GM19035 (cell line): ENCODE data around the gene ACTL8.

Experiments used
- ATAC-seq: cut with Tn5 transposase; IDR thresholded peaks from one replicate; pipeline ENCODE4 v1.9.1; 2021; ENCODE audit not compliant: unreplicated experiment

Gene ACTL8

GRCh38 chr1:17768651-17769241 is 13.6 kb downstream of the ACTL8 start:
- no peak for ATAC-seq

GRCh38 chr1:17770983-17771382 is 15.8 kb downstream of the ACTL8 start:
- no peak for ATAC-seq

DNA sequence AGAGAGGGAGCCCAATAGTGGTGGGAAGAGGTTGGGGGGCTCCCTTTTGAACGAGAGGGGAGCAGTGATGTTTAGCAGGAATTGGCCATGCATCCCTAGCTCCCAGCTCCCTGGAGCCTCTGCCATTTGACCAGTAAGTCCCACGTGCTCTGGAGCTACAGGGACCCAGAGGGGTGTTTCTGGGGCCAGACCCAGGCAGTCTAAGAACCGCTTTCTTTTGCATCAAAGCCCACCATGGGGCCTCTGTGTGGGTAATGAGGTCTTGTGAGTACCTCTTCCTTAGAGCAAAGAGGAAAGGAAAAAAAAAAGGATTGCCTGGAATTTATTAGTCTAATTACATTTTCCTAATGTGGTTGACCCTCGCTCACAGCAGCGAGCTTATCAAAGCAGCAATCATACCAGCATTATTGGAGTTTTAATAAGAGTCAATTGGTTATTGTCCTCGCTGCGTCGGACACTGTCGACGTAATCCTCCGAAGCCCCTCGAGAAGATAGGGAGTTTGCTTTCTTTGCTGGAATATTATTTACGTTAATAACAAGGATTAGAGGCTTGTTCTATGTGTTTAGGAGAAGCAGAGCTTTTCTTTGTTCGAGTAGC is 17.6 kb downstream of the ACTL8 start:
- ATAC-seq, result no peak

GRCh38 chr1:17773591-17774326 is 18.6 kb downstream of the ACTL8 start:
- ATAC-seq, result no peak

DNA sequence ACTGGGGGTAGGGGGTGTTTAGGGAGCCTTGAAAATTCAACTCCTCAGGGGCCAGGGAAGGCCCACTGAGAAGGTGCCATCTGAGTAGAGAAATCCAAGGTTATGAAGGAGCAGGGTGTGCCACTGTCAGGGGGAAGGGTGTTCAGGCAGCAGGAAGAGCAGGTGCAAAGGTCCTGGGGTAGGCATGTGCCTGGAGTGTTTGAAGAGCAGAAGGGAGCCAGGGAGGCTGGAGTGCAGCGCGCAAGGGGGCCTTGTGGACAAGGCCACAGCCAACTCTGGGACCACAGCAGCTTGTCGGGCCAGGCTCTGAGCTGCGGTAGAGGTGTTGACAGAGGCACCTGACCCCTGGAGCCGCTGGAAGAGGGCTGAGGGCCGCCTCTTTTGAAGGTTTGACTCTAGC is 19.3 kb downstream of the ACTL8 start:
- no peak for ATAC-seq

GRCh38 chr1:17775796-17776195 is 20.7 kb downstream of the ACTL8 start:
- no peak for ATAC-seq

- no peak for ATAC-seq
These were observed 21.3 kb downstream of the ACTL8 start for GRCh38 chr1:17776426-17776825.

GRCh38 chr1:17777330-17777729 is 22.2 kb downstream of the ACTL8 start:
- ATAC-seq, result no peak

DNA sequence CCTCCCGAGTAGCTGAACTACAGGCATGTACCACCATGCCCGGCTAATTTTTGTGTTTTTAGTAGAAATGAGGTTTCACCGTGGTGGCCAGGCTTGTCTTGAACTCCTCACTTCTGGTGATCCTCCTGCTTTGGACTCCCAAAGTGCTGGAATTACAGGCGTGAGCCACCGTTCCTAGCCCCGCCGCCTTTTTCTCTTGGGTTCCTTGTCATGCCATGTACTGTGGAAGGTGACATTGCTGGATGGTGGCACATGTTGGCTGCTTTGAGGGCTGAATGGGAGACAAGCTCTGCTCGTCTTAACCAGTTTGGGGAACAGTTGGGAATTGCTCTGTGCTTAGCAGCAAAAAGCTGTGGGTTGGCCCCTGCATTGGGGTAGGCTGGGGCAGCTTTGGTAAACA is 22.7 kb downstream of the ACTL8 start:
- no peak for ATAC-seq

DNA sequence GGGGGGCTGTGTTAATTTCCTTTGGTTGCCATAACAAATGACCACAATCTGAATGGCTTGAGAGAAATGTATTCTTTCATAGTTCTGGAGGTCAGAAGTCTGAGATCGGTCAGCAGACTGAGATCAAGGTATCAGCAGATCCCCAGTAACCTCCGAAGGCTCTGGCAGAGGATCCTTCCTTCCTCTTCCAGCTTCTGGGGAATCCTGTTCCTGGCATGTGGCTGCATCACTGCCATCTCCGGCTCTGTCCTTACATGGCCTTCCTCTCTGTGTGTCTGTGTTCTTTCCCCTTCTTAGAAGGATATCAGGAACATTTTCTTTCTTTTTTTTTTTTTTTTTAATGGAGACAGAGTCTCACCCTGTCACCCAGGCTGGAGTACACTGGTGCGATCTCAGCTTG is 25.8 kb downstream of the ACTL8 start:
- ATAC-seq, result no peak

DNA sequence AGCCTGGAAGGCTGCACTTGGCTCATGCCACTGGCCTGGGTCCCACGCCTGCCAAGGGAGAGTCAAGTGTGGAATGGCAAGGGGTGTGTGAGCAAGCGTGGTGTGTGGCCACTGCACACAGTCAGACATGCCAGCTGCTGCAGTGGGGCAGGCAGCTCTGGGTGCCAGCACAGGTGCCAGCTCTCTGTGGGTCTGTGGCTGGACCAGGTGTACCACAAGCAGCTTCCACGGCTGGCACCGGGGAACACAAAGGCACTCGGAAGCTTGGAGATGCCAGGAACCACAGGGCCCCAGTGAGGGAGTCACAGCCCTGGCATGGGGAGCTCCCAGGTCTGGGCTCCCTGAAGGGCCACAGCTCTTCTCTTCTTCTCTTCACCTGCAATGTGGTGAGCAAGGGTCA is 34.8 kb downstream of the ACTL8 start:
- no peak for ATAC-seq

DNA sequence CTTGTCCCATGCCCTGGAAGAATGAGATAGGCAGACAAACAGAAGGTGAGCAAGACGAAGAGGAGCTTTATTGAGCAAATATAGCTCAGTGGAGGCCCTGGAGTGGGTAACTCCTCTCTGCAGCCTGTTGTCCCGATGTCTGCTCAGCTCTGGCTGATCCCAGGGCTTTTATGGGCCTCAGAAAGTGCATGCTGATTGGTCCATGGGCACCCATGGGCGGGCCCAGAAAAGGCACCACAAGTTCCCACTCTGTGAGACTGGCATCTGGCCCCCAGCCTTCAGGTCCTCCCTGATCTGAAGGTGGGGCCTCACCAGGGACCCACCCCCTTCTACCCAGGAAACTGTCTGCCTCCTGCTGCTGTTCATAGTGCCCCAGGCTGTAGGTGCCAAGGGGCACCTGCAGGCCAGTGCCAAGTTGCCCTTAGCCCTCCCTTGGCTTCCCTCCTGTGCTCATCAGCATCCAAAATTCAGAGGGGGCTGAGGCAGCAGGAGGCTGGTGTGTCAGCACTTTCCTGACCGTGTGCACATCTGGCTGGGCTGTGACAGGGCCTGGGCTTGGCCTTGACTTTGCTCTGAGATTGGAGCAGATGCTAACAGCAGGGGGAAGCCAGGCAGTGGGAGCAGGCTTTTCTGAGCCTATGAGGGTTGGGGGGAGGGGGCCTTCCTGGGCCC is 35.4 kb downstream of the ACTL8 start:
- ATAC-seq, result no peak

- no peak for ATAC-seq
These were observed 35.9 kb downstream of the ACTL8 start for GRCh38 chr1:17791055-17791390.

GRCh38 chr1:17791480-17791879 is 36.3 kb downstream of the ACTL8 start:
- ATAC-seq, result no peak

DNA sequence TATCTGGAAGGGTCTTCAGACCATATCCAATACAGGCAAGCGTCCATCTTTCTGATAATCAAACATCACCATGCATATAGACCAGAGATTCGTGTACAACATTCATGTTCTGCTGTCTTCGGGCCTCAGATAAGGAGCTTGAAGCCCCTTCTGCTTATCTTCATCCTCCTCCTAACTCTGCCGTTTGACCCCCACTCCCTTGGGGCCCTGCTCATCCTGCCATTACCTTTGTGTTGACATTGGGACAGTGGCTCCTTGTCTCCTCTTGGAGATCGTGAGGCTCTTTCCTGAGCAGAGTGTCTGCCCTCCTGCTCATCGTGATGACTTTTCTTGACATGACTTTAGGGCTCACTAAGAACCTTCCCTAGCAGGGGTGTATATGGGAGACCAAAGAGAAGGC is 37.3 kb downstream of the ACTL8 start:
- no peak for ATAC-seq

DNA sequence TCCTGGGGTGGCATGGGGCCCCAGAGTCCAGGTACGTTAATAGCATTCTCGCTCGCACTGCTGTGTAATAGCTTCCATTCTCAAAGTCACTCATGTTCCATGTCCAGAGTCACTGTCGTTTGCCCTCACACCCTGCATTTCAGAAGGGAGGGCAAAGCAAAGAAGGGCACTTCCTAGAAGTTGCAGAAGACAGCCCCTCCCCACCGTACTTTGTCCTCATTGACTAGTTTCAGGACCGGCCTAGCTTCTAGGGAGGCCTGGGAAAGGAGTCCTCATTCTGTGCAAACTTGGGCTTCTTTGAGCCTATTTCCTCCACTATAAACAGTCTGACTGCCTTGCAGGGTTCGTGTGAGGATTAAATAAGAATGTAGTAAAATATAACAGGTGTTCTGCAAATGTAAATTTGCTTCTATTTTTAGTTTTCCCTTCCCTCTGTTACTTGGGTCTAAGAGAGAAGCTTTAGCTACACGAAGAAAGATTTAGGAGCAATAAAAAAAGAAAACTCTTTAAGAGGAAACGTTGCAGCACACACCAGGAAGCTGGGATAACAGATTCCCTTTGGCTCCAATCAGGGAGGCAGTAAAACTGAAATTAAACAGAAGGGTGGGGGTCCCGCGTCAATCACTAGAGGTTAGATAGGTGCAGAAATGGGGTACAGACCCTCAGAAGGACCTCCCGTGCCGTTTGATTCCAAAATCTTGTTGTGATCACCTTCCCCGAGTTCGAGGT is 40.1 kb downstream of the ACTL8 start:
- ATAC-seq, result no peak

DNA sequence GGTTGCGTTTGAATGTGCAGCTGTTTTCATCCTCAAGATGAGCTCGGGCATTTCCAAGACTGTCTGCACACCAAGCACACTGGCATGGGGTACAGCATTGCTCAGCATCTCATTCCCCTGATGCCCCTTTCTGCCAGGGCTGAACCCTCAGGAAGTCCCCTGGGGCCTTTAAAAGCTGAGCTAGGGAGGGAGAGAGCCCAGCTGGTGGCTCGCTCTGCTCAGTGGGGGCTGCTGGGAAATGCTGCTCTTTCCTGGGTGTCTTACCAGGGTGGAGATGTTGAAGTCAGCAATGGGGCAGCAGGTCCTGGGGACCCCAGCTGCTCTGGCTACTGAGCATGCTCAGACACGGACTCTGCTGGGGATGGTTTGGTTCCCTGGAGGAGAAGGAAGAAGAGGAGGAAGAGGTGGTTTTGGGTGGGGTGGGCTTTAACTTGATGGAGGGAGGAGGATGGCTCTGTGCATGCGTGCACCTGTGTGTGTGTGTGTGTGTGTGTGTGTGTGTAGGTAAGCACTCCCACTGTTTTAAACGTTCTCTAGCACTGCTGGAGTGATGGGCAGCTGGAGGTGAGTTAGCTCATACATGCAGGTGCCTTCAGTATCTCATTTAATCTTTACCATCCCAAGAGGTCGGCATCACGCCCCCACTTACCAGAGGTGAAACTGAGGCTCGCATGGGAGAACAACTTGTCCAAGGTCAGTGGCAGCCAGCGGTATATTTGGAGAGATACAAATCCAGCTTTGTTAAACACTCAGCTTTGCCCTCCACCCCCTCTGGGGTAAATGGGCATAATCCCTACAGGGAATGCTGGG is 40.9 kb downstream of the ACTL8 start:
- ATAC-seq, result no peak

DNA sequence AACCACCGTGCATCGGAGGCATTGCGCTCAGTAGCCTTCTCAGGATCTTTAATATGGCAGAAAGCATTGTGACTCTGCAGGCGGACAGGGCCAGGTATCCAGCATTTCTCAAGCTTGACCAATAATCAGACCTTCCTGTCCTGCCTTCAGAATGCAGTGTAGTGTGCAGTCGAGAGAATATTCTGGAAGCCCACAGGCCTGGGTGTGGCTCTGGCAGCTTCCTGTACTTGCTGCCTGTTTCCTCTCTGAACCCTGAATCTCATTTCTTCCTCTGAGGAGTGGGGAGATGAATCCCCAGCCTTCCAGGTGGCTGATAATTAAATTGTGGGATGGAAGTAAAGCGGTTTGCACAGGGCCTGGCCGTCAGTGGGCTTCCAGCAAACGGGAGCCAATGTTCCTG is 42.3 kb downstream of the ACTL8 start:
- no peak for ATAC-seq

GRCh38 chr1:17798011-17798410 is 42.9 kb downstream of the ACTL8 start:
- ATAC-seq, result no peak

DNA sequence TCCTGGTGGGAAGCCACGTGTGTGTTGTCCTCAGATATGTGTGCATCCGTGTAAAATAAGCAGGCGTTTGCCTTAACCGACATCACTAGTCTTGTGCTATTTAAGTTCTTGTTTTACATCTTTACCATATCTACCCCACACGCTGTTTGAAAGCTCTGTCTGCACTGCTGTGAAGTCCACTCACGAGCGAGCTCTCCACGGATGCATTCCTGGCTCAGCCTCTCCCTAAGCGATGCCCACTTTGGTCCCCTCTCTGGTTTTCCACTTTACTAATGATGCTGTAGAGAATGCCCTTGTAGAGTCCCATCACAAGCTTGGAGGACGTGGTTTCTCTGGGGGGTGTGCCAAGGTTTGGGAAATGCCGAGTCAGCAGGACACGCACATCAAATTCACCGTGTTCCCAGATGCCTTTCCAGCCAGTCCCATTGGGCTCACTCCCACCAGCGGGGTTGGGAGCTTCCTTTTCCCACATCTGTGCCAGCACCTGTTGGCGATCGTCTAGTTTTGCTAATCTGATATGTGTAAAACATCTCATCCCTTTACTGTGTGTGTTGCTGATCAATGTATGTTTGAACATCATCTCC is 43.8 kb downstream of the ACTL8 start:
- ATAC-seq, result no peak
